Endodermal cell (in vitro differentiated cells): ENCODE results near the gene GRIK5. TPM values are rescaled to one million over a fixed set of nuclear protein-coding genes. Genes with fewer than 3 reads are reported as not detected.

Experiments used
- DNase-seq: peaks from one replicate; pipeline ENCODE4 v3.0.0-alpha.2; 2017
- H3K27ac ChIP-seq: 2 replicates; pipeline ENCODE4 v1.5.1; 2013; ENCODE audit warnings: mild to moderate bottlenecking, low read depth, low read length, moderate library complexity
- H3K27me3 ChIP-seq: 2 replicates; pipeline ENCODE4 v1.6.1; 2013; ENCODE audit warnings: mild to moderate bottlenecking, low read length, moderate library complexity; ENCODE audit not compliant: insufficient read depth, control insufficient read depth, poor library complexity, severe bottlenecking
- H3K36me3 ChIP-seq: 2 replicates; pipeline ENCODE4 v1.7.0; 2013; ENCODE audit warnings: mild to moderate bottlenecking, low read length, moderate library complexity; ENCODE audit not compliant: control insufficient read depth, insufficient read depth
- H3K4me1 ChIP-seq: one replicate; pipeline ENCODE4 v1.7.0; 2013; ENCODE audit warnings: low read length; ENCODE audit not compliant: control insufficient read depth, insufficient read depth
- H3K4me3 ChIP-seq: 2 replicates; pipeline ENCODE4 v1.5.1; 2013; ENCODE audit warnings: mild to moderate bottlenecking, low read length, moderate library complexity
- H3K9ac ChIP-seq: 2 replicates; pipeline ENCODE4 v1.6.1; 2013; ENCODE audit warnings: mild to moderate bottlenecking, low read length, moderate library complexity; ENCODE audit not compliant: poor library complexity, severe bottlenecking; ENCODE audit errors: extremely low read depth
- H3K9me3 ChIP-seq: 2 replicates; pipeline ENCODE4 v1.6.1; 2013; ENCODE audit warnings: mild to moderate bottlenecking, low read length, moderate library complexity; ENCODE audit not compliant: control insufficient read depth
- H3K27ac Mint-ChIP-seq: 2 replicates; pipeline ENCODE4 v1.8.0; 2020; ENCODE audit warnings: mixed read lengths
- H3K27me3 Mint-ChIP-seq: 2 replicates; pipeline ENCODE4 v1.8.0; 2021; ENCODE audit warnings: mild to moderate bottlenecking, mixed read lengths; ENCODE audit not compliant: insufficient read depth
- H3K36me3 Mint-ChIP-seq: 2 replicates; pipeline ENCODE4 v1.8.0; 2020; ENCODE audit warnings: low read depth, mixed read lengths
- H3K4me1 Mint-ChIP-seq: 2 replicates; pipeline ENCODE4 v1.8.0; 2020; ENCODE audit warnings: mixed read lengths
- H3K4me3 Mint-ChIP-seq: 2 replicates; pipeline ENCODE4 v1.8.0; 2020; ENCODE audit warnings: mild to moderate bottlenecking, moderate library complexity, mixed read lengths
- H3K9me3 Mint-ChIP-seq: 2 replicates; pipeline ENCODE4 v1.8.0; 2020; ENCODE audit warnings: mild to moderate bottlenecking, mixed read lengths
- CTCF ChIP-seq: fragments of 200-600 bp; sonication (generic); conservative IDR thresholded peaks from 2 replicates; pipeline ENCODE4 v1.5.0; 2021; ENCODE audit warnings: antibody characterized with exemption, mild to moderate bottlenecking
- WGBS, 2 experiments: methylation state at CpG; one replicate each; pipeline versions ENCODE4 v1.1.5 to v1.1.7; 2013; ENCODE audit warnings: missing lambda C conversion rate in 2 of 2, mixed read lengths in 1 of 2; ENCODE audit not compliant: insufficient coverage in 1 of 2, insufficient read length in 1 of 2; 5-methylcytosine and 5-hydroxymethylcytosine counted together
- total RNA-seq, 2 donors: library from RNA; stranded (reverse); fragmentation: NEBNext Ultra II Directional in 1 of 2; extraction: Animal tissue kit (Norgen Biotek cat#: 25700) in 1 of 2; gene quantifications; 2 replicates in 1 of 2; 3 replicates in 1 of 2; pipeline ENCODE4 v1.2.1, GENCODE V29; 2021

Gene GRIK5
- total RNA-seq, 2 donors from 2014 or later: 21.6 to 38.7 TPM

GRCh38 chr19:42093926-42094325 lies 23.9 kb upstream of the GRIK5 start:
- H3K4me1 Mint-ChIP-seq: no peaks in the 10 kb centered on the region
- no peak for DNase-seq
- H3K4me1 ChIP-seq: no peaks in the 10 kb centered on the region
- H3K9me3 Mint-ChIP-seq: no peaks in the 10 kb centered on the region
- H3K36me3 ChIP-seq: no peaks in the 10 kb centered on the region
- H3K9me3 ChIP-seq: no peaks in the 10 kb centered on the region
- no peak overlapping the region for H3K4me3 ChIP-seq
- WGBS, 2 experiments: 87 to 88% methylated on average over 2 to 4 of the region's 4 CpGs
- H3K4me3 Mint-ChIP-seq: no peak overlapping the region
- H3K36me3 Mint-ChIP-seq: no peaks in the 10 kb centered on the region
- TF ChIP-seq CTCF: no peak
- H3K27ac ChIP-seq: no peak overlapping the region
- H3K27ac Mint-ChIP-seq: no peak overlapping the region
- no peaks in the 10 kb centered on the region for H3K27me3 ChIP-seq
- no peak overlapping the region for H3K9ac ChIP-seq
- peaks cover 19% of the 10 kb centered on the region for H3K27me3 Mint-ChIP-seq

- DNase-seq: no peak
- Mint-ChIP-seq H3K27ac (no peak overlapping the region), H3K4me1 (no peaks in the 10 kb centered on the region), H3K9me3 (no peaks in the 10 kb centered on the region), H3K4me3 (no peak overlapping the region), H3K36me3 (no peaks in the 10 kb centered on the region), H3K27me3 (peaks cover 19% of the 10 kb centered on the region)
- no peak overlapping the region for H3K27ac ChIP-seq
- no peaks in the 10 kb centered on the region for H3K9me3 ChIP-seq
- WGBS, 2 experiments: 83 to 85% methylated on average over 4 of the region's 4 CpGs
- TF ChIP-seq CTCF: no peak
- H3K4me1 ChIP-seq: no peaks in the 10 kb centered on the region
- H3K27me3 ChIP-seq: no peaks in the 10 kb centered on the region
- no peaks in the 10 kb centered on the region for H3K36me3 ChIP-seq
- H3K9ac ChIP-seq: no peak overlapping the region
- no peak overlapping the region for H3K4me3 ChIP-seq
These were observed 23.5 kb upstream of the GRIK5 start for GRCh38 chr19:42093505-42093904.

GRCh38 chr19:42092350-42092749 lies 22.3 kb upstream of the GRIK5 start:
- TF ChIP-seq CTCF: peak; percentile 70
- 59 to 65% methylated on average over 5 of the region's 5 CpGs for WGBS, 2 experiments
- Mint-ChIP-seq H3K4me1 (no peaks in the 10 kb centered on the region), H3K36me3 (no peaks in the 10 kb centered on the region), H3K9me3 (no peaks in the 10 kb centered on the region), H3K4me3 (no peak overlapping the region), H3K27ac (no peak overlapping the region), H3K27me3 (peaks cover 18% of the 10 kb centered on the region)
- Histone ChIP-seq H3K36me3 (no peaks in the 10 kb centered on the region), H3K4me3 (no peak overlapping the region), H3K4me1 (no peaks in the 10 kb centered on the region), H3K27ac (no peak overlapping the region), H3K9me3 (no peaks in the 10 kb centered on the region), H3K27me3 (no peaks in the 10 kb centered on the region), H3K9ac (no peak overlapping the region)
- peak; percentile 77 for DNase-seq
